CD4-positive, alpha-beta T cell treated with Interferon gamma for 1 hour (primary cell): ENCODE results near the gene FAM161A.
A peak's percentile ranks its signal among the peaks of the same experiment; 100 is the strongest.
"Not testable (repeated sequence)": the region's sequence is repeated elsewhere in the genome, so short reads cannot be mapped to it uniquely, and the experiment has no call there.

ENCODE experiments used
- DNase-seq: peaks from one replicate; pipeline ENCODE4 v3.0.0-alpha.2; 2020

Gene FAM161A

GRCh38 chr2:61853847-61854563 is at the start of gene FAM161A:
FAM161A (minus strand) TSS chr2:61854060; CDS start chr2:61854041, 19 bp downstream.
- peak; percentile 79 for DNase-seq

DNA sequence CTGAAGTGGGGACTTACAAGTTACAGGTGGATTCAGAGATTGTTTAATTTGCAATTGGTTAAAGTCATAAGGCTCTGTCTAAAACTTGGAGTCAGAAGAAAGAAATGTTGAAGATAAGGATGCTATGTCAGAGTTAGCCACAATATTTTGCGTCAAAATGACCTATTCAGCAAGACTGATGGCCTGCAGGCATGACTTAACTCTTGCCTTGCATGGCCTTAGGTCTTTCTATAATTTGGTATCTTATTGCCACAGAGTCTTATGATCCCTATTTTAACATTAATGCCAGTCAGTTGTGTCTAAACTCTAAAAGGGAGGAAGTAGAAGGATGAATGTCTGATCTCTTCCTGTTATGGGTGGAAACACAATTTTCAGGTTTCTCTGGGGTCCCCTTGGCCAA is 46.4 kb upstream of the FAM161A start:
- no peak for DNase-seq

DNA sequence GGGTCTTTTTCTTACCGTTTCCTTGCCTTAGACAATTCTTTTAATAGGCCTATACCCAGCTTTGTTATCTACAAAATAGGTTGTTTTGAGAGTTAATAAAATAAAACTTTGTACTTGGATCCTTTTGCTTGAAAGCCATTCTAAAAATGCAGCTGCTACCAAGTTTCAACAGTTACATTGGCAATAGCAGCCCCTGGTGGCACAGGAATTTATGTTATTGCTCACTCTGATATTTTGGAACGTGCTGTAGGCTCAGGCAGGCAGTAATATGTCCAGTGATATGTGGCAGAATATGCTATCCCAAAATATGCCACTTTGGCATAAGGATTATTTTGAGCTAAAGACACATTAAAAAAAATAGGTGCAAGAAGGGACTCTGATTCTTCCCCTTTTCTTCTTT is 45.0 kb upstream of the FAM161A start:
- no peak for DNase-seq

DNA sequence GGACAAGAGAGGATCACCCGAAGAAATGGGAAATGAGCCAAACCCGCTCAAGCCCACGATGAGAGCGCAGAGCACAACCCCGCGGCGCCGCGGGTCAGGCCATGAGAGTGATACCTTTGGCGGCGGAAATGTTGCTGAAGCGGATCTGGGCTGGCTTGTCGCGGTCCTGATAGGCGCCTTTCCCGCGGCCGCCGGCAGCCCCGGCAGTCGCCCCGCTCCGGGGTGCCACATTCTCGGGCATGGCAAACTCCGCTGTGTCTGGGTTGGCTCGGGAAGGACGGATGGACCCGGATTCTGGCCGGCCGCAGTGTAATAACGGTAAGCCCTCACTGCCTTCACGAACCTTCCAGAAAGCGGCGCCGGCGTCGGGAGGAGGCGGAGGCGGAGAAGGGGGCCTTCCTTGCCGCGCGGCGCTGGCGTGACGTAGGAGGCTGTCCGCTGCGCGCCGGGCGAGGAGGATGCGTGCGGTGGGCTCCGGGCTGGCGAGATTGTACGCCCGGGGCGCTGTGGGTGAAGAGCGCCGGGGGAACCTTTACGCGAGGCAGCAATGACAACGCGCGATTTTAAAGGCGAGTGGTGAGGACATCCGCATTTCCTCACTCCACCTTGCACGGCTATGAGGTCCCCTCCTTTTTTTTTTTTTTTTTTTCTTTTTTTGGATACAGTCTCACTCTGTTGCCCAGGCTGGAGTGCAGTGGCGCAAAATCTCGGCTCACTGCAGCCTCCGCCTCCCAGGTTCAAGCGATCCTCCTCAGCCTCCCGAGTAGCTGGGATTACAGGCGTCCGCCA is 34.6 kb upstream of the FAM161A start, which contains the start of gene CCT4:
TSS of gene CCT4 (minus strand) at position 390 of the 789 bp plus-strand sequence. CDS start at position 241, 149 bp downstream.
- peak; percentile 86 for DNase-seq

- DNase-seq: no peak
Observed at GRCh38 chr2:61887717-61888266, 33.9 kb upstream of the FAM161A start.

- no peak for DNase-seq
Observed at GRCh38 chr2:61885896-61886603, 32.2 kb upstream of the FAM161A start.

GRCh38 chr2:61882850-61883249 is 29.0 kb upstream of the FAM161A start:
- no peak for DNase-seq

DNA sequence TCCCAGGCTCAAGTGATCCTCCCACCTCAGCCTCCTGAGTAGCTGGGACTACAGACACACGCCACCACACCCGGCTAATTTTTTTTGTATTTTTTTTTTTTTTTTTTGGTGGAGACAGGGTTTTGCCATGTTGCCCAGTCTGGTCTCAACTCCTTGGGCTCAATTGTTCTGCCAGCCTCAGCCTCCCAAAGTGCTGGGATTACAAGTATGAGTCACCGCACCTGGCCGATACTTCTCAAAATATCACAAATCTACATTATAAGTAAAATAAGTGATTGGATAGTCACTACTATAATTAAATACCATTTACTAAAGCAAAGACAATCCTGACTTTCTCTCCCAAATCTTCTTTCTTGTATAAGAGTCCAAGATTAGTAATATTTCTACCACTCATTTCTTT is 25.5 kb upstream of the FAM161A start:
- not testable (repeated sequence) for DNase-seq

DNA sequence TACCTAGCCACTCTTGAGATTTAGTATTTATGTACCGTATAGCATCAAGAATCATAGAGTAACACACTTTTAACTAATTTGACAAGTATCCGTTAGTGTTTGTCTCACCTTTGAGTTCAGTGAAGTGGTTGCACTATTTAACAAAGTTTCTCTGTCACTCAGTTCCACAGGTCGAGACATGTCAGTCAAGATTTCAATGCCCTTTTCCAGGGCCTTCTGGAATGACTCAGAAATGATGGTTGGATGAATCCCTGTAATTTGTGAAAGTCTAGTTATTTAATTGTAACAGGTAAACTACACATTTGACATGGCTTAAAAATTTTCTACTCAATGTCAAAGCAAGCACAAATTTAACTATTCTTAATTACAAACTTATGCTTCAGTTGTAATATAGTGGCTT is 24.9 kb upstream of the FAM161A start:
- DNase-seq: no peak

DNA sequence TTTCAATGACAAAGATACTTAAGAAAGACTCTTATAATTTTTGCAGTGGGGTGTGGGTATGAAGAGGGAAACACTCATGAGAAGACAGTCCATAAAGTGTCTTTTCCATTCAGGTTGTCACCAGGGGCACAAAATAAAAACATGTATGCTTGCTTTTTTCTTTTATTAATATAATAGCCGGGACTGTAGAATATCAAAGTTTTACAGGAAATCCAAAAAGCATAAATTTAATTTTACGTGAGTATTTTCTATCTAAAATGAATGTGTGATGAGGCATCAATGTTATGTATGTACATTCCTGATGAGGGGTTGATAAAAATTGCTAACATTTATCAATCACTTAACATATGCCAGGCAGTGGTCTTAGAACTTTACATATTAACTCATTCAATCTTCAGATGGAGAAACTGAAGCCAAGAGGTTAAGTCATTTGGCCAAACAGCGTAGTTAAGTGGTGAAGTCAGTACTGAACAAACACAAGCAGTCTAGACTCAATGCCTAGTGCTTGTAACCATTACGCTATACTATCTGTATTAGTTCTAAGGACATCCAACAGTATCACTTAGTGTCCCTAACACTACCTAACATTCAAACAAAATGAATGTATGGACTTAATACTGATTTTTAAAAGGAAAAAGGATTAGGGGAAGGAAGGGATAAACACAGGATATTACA is 23.8 kb upstream of the FAM161A start:
- DNase-seq: no peak

DNA sequence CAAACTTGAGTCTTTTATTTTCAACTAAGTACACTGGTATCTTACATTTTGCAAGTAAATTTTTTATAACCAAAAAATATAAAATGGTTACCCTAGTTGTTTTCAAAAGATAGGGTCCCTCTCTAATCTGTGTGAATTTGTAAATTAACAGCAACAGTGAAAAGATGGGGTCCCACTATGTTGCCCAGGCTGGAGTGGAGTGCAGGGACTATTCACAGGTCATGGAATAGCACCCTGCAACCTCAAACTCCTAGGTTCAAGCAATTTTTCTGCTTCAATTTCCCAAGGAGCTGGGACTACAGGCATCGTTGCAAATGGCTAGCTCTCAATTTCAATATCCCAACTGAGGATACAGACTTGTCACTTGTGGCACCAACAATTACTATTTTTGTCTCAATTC is 22.5 kb upstream of the FAM161A start:
- DNase-seq: no peak

- DNase-seq: not testable (repeated sequence)
Observed at GRCh38 chr2:61866482-61867089, 12.7 kb upstream of the FAM161A start.

DNA sequence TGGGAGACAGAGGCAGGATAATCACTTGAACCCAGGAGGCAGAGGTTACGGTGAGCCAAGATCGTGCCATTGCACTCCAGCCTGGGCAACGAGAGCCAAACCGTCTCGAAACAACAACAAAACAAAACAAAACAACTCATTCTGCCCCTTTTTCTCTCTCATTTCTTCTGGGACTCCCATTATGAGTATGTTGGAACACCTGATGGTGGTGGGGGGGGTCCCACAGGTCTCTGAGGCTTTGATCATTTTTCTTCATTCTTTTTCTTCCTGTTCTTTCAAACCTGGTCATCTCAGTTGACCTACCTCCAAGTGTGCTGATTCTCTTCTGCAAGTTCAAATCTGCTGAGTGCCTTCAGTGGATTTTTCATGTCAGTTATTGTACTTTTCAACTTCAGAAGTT is 8.2 kb upstream of the FAM161A start:
- DNase-seq: no peak

DNA sequence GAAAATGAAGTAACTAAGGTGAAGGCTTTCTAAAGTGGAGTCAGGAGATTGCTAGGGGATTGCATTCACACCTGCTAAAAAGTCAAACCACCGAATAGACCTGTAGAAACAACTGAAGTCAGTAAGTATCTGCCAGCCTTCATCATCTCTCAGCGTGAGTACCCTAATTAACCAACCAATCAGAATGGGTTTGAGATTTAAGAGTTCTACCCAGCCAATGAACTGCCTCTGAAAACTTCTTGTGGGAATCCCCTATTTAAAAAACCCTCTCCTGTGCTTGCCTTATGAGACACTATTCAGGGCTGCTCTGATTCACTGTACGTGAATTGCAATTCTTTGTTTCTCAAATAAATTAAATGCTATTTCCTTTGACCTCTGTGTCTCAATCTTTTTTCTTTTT is 3.4 kb upstream of the FAM161A start:
- DNase-seq: no peak

GRCh38 chr2:61855318-61855613 is 1.4 kb upstream of the FAM161A start:
- DNase-seq: no peak

- peak; percentile 92 for DNase-seq
Observed at GRCh38 chr2:61854564-61855317, 881 bp upstream of the FAM161A start.

GRCh38 chr2:61853086-61853846 is 594 bp downstream of the FAM161A start:
- no peak for DNase-seq

DNA sequence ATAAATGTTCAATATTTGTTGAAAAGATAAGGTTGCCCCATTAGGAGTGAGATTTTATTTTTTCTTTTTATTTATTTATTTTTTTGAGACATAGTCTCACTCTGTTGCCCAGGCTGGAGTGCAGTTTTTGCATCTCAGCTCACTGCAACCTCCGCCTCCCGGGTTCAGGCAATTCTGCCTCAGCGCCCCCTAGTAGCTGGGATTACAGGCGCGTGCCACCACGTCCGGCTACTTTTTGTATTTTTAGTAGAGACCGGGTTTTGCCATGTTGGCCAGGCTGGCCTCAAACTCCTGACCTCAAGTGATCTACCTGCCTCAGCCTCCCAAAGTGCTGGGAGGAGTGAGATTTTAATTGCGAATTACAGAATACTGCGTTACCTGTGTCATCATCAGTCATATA is 2.6 kb downstream of the FAM161A start:
- not testable (repeated sequence) for DNase-seq

DNA sequence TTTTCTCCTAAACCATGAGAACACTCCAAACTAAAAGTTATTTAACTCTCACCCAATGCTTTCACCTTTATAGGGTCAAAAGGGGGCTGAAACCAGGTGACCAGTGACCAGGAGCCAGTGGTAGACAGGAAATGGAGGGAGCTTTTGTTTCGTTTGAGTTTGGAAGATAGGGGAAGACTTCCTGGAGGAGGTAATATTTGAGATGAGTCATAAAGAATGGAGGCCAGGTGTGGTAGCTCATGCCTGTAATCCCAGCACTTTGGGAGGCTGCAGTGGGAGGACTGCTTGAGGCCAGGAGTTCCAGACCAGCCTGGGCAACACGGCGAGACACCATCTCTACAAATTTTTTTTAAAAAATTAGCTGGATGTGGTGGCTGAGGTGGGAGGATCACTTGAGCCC is 8.5 kb downstream of the FAM161A start:
- DNase-seq: no peak

DNA sequence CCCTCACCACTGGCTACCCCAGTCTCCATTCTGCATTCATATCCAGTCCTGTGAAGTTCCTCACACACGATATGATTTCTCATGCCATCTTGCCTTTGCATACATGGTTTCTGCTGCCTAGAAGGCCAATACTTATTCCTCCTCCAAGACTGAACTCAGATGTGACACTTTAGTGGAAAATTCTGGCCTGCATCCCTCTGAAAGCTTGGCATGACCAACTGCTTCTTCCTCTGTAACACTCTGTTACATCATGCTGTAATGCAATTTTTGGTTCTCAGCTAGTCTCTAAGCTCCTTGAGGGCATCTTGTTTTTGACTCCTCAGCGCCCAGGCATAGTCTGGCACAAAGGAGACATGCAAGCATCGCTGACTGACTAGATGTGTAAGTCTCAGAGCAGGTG is 12.6 kb downstream of the FAM161A start:
- DNase-seq: no peak

GRCh38 chr2:61834893-61835292 is 19.0 kb downstream of the FAM161A start:
- no peak for DNase-seq
